ENCODE data around the gene PHACTR2. TPM values are rescaled to one million over a fixed set of nuclear protein-coding genes. Genes with fewer than 3 reads are reported as not detected.
"Not testable (repeated sequence)": the region's sequence is repeated elsewhere in the genome, so short reads cannot be mapped to it uniquely, and the experiment has no call there.

Gene PHACTR2
- total RNA-seq, 2 donors from 2014 or later = 42.5 to 46.9 TPM

DNA sequence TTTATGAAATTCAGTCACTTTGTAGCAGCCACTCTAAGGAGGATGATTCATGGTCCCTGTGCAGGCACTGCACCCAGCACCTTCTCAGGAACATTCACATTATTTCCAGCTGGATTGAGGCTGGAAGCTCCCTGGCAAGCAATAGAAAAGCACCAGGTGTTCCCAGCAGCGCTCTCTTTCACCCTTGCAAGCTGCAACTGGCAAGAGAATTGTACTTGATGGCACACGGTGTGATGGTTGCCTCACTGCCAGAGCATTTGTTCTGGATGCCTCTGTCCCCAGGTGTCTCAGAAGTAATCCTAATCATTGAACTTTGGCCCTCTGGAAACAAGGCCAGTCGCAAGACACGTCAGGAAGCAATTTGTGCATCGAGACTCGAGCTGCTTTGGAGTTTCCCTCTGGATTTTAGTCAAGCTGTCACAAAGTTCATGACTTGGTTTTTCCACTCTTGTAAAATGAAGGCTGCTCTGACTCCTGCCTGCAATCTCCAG is 24.9 kb upstream of the PHACTR2 start:
- intact Hi-C loops (cut with DNase I) = no loop called here
- peak; percentile 61 for DNase-seq
- Histone ChIP-seq H3K27ac (no peak overlapping the region), H3K27me3 (no peaks in the 10 kb centered on the region), H3K4me3 (no peak overlapping the region), H3K4me1 (no peaks in the 10 kb centered on the region), H3K36me3 (no peaks in the 10 kb centered on the region), H3K9ac (ENCODE audit: low read depth in 2 of 2, low read length in 2 of 2) (peak overlapping the region in 1 of 2 donors; percentile 29), H3K9me3 (no peaks in the 10 kb centered on the region)
- TF ChIP-seq, protein P1, sequence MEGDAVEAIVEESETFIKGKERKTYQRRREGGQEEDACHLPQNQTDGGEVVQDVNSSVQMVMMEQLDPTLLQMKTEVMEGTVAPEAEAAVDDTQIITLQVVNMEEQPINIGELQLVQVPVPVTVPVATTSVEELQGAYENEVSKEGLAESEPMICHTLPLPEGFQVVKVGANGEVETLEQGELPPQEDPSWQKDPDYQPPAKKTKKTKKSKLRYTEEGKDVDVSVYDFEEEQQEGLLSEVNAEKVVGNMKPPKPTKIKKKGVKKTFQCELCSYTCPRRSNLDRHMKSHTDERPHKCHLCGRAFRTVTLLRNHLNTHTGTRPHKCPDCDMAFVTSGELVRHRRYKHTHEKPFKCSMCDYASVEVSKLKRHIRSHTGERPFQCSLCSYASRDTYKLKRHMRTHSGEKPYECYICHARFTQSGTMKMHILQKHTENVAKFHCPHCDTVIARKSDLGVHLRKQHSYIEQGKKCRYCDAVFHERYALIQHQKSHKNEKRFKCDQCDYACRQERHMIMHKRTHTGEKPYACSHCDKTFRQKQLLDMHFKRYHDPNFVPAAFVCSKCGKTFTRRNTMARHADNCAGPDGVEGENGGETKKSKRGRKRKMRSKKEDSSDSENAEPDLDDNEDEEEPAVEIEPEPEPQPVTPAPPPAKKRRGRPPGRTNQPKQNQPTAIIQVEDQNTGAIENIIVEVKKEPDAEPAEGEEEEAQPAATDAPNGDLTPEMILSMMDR (IDR thresholded peaks at IDR 0.05) = no peak

DNA sequence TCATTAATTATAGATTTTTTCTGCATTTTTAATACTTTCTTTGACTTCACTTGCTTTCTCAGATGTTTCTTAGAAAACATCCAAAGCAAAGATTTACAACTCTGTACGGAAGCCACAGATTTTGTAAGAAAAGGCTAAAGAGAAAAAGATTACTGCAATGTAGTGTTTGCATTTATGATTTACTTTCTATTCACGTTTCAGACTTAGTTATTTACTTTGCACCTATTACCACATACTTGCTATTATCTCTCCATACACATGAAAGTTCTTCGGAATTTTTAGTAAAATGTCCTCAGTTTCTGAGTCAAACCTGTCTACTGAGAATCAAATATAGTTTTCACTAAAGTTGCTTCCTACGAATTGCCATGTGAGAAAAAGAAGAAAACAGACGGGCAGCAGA is 22.2 kb upstream of the PHACTR2 start:
- no peak for DNase-seq
- no peaks in the 10 kb centered on the region for H3K9me3 ChIP-seq
- H3K36me3 ChIP-seq = no peaks in the 10 kb centered on the region
- intact Hi-C loops (cut with DNase I) = no loop called here
- no peak overlapping the region for H3K4me3 ChIP-seq
- H3K27me3 ChIP-seq = no peaks in the 10 kb centered on the region
- no peaks in the 10 kb centered on the region for H3K4me1 ChIP-seq
- no peak overlapping the region for H3K9ac ChIP-seq (ENCODE audit: low read depth in 2 of 2, low read length in 2 of 2)
- TF ChIP-seq, protein P1 (IDR thresholded peaks at IDR 0.05) = no peak
- H3K27ac ChIP-seq = no peak overlapping the region

DNA sequence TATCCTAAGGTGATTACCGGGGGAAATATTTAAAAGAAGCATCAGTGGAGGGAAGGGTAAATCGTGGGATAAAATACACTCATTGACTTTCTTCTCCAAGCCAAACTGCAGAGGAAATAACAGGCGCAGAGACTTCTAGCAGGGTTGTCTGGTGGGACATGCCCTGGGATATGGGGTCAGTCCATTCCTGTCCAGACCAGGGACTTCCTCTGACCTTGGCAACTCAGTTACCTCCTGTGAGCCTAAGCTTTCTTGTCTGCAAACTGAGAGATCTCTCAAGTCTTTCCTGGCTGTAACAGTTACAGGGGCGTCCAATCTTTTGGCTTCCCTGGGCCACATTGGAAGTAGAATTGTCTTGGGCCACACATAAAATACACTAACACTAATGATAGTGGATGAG is 21.7 kb upstream of the PHACTR2 start:
- Histone ChIP-seq H3K4me3 (no peak overlapping the region), H3K27me3 (no peaks in the 10 kb centered on the region), H3K9ac (ENCODE audit: low read depth in 2 of 2, low read length in 2 of 2) (no peak overlapping the region), H3K36me3 (no peaks in the 10 kb centered on the region), H3K27ac (no peak overlapping the region), H3K9me3 (no peaks in the 10 kb centered on the region), H3K4me1 (no peaks in the 10 kb centered on the region)
- no peak for DNase-seq
- intact Hi-C loops (cut with DNase I) = no loop called here
- TF ChIP-seq, protein P1 (IDR thresholded peaks at IDR 0.05) = no peak

DNA sequence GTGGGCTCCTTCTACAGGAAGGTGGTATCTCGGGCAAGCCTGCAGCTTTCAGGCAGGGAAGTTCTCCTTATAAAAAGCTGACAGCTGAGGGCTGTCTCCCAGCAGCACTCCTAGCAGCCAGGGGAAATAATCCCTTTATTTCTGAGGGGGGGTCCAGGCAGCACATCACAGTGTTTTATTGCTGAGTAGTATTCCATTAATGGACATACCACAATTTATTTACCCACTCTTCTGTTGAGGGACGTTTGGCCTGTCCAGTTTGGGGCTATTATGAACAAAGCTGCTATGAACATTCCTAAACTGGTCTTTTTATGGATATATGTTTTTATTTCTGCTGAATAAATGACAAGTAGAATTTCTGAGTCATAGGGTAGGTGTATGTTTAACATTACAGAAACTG is 20.0 kb upstream of the PHACTR2 start:
- TF ChIP-seq, protein P1 (IDR thresholded peaks at IDR 0.05) = no peak
- Histone ChIP-seq H3K9ac (ENCODE audit: low read depth in 2 of 2, low read length in 2 of 2) (no peak overlapping the region), H3K4me1 (no peaks in the 10 kb centered on the region), H3K27ac (no peak overlapping the region), H3K9me3 (no peaks in the 10 kb centered on the region), H3K27me3 (no peaks in the 10 kb centered on the region), H3K36me3 (no peaks in the 10 kb centered on the region), H3K4me3 (no peak overlapping the region)
- no peak for DNase-seq
- intact Hi-C loops (cut with DNase I) = no loop called here

DNA sequence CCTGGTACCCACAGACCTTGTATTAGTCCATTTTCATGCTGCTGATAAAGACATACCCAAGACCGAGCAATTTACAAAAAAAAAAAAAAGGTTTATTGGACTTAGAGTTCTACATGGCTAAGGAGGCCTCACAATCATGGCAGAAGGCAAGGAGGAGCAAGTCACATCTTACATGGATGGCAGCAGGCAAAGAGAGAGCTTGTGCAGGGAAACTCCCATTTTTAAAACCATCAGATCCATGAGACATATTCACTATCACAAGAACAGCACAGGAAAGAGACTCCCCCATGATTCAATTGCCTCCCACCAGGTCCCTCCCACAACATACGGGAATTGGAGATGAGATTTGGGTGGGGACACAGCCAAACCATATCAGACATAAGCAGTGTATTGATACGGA is 17.6 kb upstream of the PHACTR2 start:
- DNase-seq; H3K9ac ChIP-seq (ENCODE audit: low read depth in 2 of 2, low read length in 2 of 2); H3K27ac ChIP-seq; intact Hi-C loops (cut with DNase I); H3K9me3 ChIP-seq; H3K27me3 ChIP-seq; H3K4me3 ChIP-seq; H3K4me1 ChIP-seq; H3K36me3 ChIP-seq: not testable (repeated sequence)

DNA sequence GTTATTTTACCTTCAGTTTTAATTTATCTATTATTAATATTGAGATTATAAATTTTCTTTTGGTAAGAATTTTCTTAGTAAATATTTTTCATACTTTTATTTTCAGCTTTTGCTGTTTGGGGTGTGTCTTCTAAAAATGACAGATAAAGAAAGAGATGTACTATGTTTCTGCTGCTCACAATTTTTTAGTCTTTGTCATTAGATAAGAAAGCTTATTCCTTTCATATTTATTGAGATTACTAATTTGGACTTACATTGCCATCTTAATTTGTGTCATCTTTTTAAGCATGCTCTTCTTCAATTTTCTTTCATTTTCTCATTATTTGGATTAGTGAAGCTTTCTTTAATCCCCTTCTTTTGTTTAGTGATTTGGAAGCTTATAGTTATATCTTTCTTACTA is 13.6 kb upstream of the PHACTR2 start:
- no peak overlapping the region for H3K9ac ChIP-seq (ENCODE audit: low read depth in 2 of 2, low read length in 2 of 2)
- TF ChIP-seq, protein P1 (IDR thresholded peaks at IDR 0.05) = no peak
- H3K4me3 ChIP-seq = no peak overlapping the region
- no peak for DNase-seq
- no peaks in the 10 kb centered on the region for H3K36me3 ChIP-seq
- H3K27me3 ChIP-seq = no peaks in the 10 kb centered on the region
- H3K4me1 ChIP-seq = no peaks in the 10 kb centered on the region
- no peaks in the 10 kb centered on the region for H3K9me3 ChIP-seq
- intact Hi-C loops (cut with DNase I) = no loop called here
- H3K27ac ChIP-seq = no peak overlapping the region

DNA sequence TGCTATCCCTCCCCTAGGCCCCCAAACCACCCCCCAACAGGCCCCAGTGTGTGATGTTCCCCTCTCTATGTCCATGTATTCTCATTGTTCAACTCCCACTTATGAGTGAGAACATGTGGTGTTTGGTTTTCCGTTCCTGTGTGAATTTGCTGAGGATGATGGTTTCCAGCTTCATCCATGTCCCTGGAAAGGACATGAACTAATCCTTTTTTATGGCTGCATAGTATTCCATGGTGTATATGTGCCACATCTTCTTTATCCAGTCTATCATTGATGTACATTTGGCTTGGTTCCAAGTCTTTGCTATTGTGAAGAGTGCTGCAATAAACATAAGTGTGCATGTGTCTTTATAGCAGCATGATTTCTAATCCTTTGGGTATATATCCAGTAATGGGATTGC is 11.8 kb upstream of the PHACTR2 start:
- DNase-seq; H3K9me3 ChIP-seq; H3K4me3 ChIP-seq; H3K27me3 ChIP-seq; H3K36me3 ChIP-seq; H3K9ac ChIP-seq (ENCODE audit: low read depth in 2 of 2, low read length in 2 of 2); H3K4me1 ChIP-seq; H3K27ac ChIP-seq; intact Hi-C loops (cut with DNase I): not testable (repeated sequence)

DNA sequence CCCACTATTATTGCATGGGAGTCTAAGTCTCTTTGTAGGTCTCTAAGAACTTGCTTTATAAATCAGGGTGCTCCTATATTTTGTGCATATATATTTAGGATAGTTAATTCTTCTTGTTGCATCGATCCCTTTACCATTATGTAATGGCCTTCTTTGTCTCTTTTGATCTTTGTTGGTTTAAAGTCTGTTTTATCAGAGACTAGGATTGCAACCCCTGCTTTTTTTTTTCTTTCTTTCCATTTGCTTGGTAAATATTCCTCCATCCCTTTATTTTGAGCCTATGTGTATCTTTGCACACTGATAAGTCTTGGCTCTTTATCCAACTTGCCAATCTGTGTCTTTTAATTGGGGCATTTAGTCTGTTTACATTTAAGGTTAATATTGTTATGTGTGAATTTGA is 8.3 kb upstream of the PHACTR2 start:
- H3K9me3 ChIP-seq; H3K27me3 ChIP-seq; H3K9ac ChIP-seq (ENCODE audit: low read depth in 2 of 2, low read length in 2 of 2); H3K4me3 ChIP-seq; H3K27ac ChIP-seq; DNase-seq; H3K4me1 ChIP-seq; H3K36me3 ChIP-seq; intact Hi-C loops (cut with DNase I): not testable (repeated sequence)
